Ishikawa (cell line): ENCODE measurements around the gene CACNB2.

Source experiments
- CEBPB ChIP-seq: IDR thresholded peaks from 2 replicates; pipeline ENCODE4 v1.6.1; 2012
- CREB1 ChIP-seq: IDR thresholded peaks from 2 replicates; pipeline ENCODE4 v1.6.1; 2012; ENCODE audit warnings: low read depth
- EGR1 ChIP-seq: IDR thresholded peaks from 2 replicates; pipeline ENCODE4 v1.6.1; 2012
- EP300 ChIP-seq: IDR thresholded peaks from 2 replicates; pipeline ENCODE4 v1.6.1; 2012; ENCODE audit warnings: borderline replicate concordance
- FOXM1 ChIP-seq: IDR thresholded peaks from 2 replicates; pipeline ENCODE4 v1.6.1; 2012; ENCODE audit warnings: low read depth, borderline replicate concordance
- MAX ChIP-seq: IDR thresholded peaks from 2 replicates; pipeline ENCODE4 v1.6.1; 2012
- NFIC ChIP-seq: IDR thresholded peaks from 2 replicates; pipeline ENCODE4 v1.6.1; 2012
- RAD21 ChIP-seq: IDR thresholded peaks from 2 replicates; pipeline ENCODE4 v1.6.1; 2012; ENCODE audit warnings: low read depth
- REST ChIP-seq: IDR thresholded peaks from 2 replicates; pipeline ENCODE4 v1.6.1; 2012; ENCODE audit warnings: low read depth, mild to moderate bottlenecking
- TAF1 ChIP-seq: IDR thresholded peaks from 2 replicates; pipeline ENCODE4 v1.6.1; 2012; ENCODE audit warnings: low read depth, mild to moderate bottlenecking
- TCF12 ChIP-seq: IDR thresholded peaks from 2 replicates; pipeline ENCODE4 v1.6.1; 2012; ENCODE audit warnings: low read depth
- TEAD4 ChIP-seq: IDR thresholded peaks from 2 replicates; pipeline ENCODE4 v1.6.1; 2012
- USF1 ChIP-seq: IDR thresholded peaks from 2 replicates; pipeline ENCODE4 v1.6.1; 2012
- YY1 ChIP-seq: IDR thresholded peaks from 2 replicates; pipeline ENCODE4 v1.6.1; 2012; ENCODE audit warnings: low read depth
- ZBTB7A ChIP-seq: IDR thresholded peaks from 2 replicates; pipeline ENCODE4 v1.6.1; 2012; ENCODE audit warnings: low read depth

The CACNB2 gene

GRCh38 chr10:18399158-18399557, 258.9 kb downstream of the CACNB2 start:
- TF ChIP-seq RAD21 (no peak), YY1 (no peak), TCF12 (no peak), TEAD4 (no peak), TAF1 (no peak), EGR1 (no peak), FOXM1 (no peak), EP300 (no peak), CEBPB (no peak), ZBTB7A (no peak), REST (no peak), MAX (no peak), NFIC (no peak), USF1 (no peak), CREB1 (no peak)

GRCh38 chr10:18400201-18400905, 260.1 kb downstream of the CACNB2 start:
- no peak for TF ChIP-seq ZBTB7A
- no peak for TF ChIP-seq TCF12
- TF ChIP-seq NFIC, result no peak
- TF ChIP-seq RAD21, result no peak
- no peak for TF ChIP-seq EP300
- TF ChIP-seq TEAD4, result no peak
- no peak for TF ChIP-seq CEBPB
- no peak for TF ChIP-seq FOXM1
- TF ChIP-seq YY1, result no peak
- no peak for TF ChIP-seq USF1
- no peak for TF ChIP-seq CREB1
- no peak for TF ChIP-seq MAX
- TF ChIP-seq REST, result no peak
- no peak for TF ChIP-seq TAF1
- TF ChIP-seq EGR1, result no peak

- no peak for TF ChIP-seq EP300
- TF ChIP-seq TEAD4, result no peak
- TF ChIP-seq RAD21, result no peak
- TF ChIP-seq CREB1, result no peak
- no peak for TF ChIP-seq YY1
- TF ChIP-seq ZBTB7A, result no peak
- TF ChIP-seq TCF12, result no peak
- TF ChIP-seq TAF1, result no peak
- TF ChIP-seq EGR1, result no peak
- TF ChIP-seq NFIC, result no peak
- TF ChIP-seq FOXM1, result no peak
- TF ChIP-seq CEBPB, result no peak
- TF ChIP-seq REST, result no peak
- TF ChIP-seq MAX, result no peak
- no peak for TF ChIP-seq USF1
Observed at GRCh38 chr10:18400906-18401245, 260.7 kb downstream of the CACNB2 start.
